Renal pelvis (tissue), 4 donors: ENCODE measurements around the gene SRSF12. TPM values are rescaled to one million over a fixed set of nuclear protein-coding genes. Genes with fewer than 3 reads are reported as not detected.
A peak's percentile ranks its signal among the peaks of the same experiment; 100 is the strongest.
"Not testable (repeated sequence)": the region's sequence is repeated elsewhere in the genome, so short reads cannot be mapped to it uniquely, and the experiment has no call there.

Experiments
- DNase-seq: peaks from one replicate; pipeline ENCODE4 v3.0.0-alpha.2; 2013
- polyA plus RNA-seq, 3 donors: library from polyadenylated mRNA; unstranded; fragments of 120-200 nt; gene quantifications; one replicate each; pipeline ENCODE4 v1.2.1, GENCODE V29; 2013; ENCODE audit not compliant: insufficient read length in 3 of 3

The SRSF12 gene
- polyA plus RNA-seq, 3 donors = 12.2 to 18.1 (median 17.5) TPM

GRCh38 chr6:89079511-89080234 is 38.2 kb downstream of the SRSF12 start:
- peak; percentile 74 for DNase-seq

- no peak for DNase-seq
Observed at GRCh38 chr6:89073840-89074239, 44.0 kb downstream of the SRSF12 start.

- DNase-seq = no peak
Observed at GRCh38 chr6:89073014-89073620, 44.8 kb downstream of the SRSF12 start.

GRCh38 chr6:89071036-89071435 is 46.8 kb downstream of the SRSF12 start:
- no peak for DNase-seq

GRCh38 chr6:89069536-89070163 is 48.2 kb downstream of the SRSF12 start:
- DNase-seq = no peak

GRCh38 chr6:89068695-89069094 is 49.2 kb downstream of the SRSF12 start:
- DNase-seq = no peak

- no peak for DNase-seq
Observed at GRCh38 chr6:89067796-89068195, 50.1 kb downstream of the SRSF12 start.

- no peak for DNase-seq
Observed at GRCh38 chr6:89066940-89067646, 50.8 kb downstream of the SRSF12 start.

- not testable (repeated sequence) for DNase-seq
Observed at GRCh38 chr6:89066121-89066520, 51.8 kb downstream of the SRSF12 start.

- not testable (repeated sequence) for DNase-seq
Observed at GRCh38 chr6:89064931-89065330, 52.9 kb downstream of the SRSF12 start.

GRCh38 chr6:89063881-89064280 is 54.0 kb downstream of the SRSF12 start:
- no peak for DNase-seq

- no peak for DNase-seq
Observed at GRCh38 chr6:89059227-89059626, 58.6 kb downstream of the SRSF12 start.

GRCh38 chr6:89058627-89059026 is 59.2 kb downstream of the SRSF12 start:
- DNase-seq = no peak

GRCh38 chr6:89057759-89058158 is 60.1 kb downstream of the SRSF12 start:
- no peak for DNase-seq

- DNase-seq = no peak
Observed at GRCh38 chr6:89054208-89054607, 63.7 kb downstream of the SRSF12 start.

- no peak for DNase-seq
Observed at GRCh38 chr6:89051676-89052075, 66.2 kb downstream of the SRSF12 start.

GRCh38 chr6:89050697-89051096 is 67.2 kb downstream of the SRSF12 start:
- no peak for DNase-seq

- no peak for DNase-seq
Observed at GRCh38 chr6:89050155-89050554, 67.7 kb downstream of the SRSF12 start.

GRCh38 chr6:89048985-89049384 is 68.9 kb downstream of the SRSF12 start:
- DNase-seq = no peak

- no peak for DNase-seq
Observed at GRCh38 chr6:89048288-89048923, 69.5 kb downstream of the SRSF12 start.

GRCh38 chr6:89047473-89047872 is 70.4 kb downstream of the SRSF12 start:
- no peak for DNase-seq
